ENCODE results near the gene POFUT2.

POFUT2 gene

DNA sequence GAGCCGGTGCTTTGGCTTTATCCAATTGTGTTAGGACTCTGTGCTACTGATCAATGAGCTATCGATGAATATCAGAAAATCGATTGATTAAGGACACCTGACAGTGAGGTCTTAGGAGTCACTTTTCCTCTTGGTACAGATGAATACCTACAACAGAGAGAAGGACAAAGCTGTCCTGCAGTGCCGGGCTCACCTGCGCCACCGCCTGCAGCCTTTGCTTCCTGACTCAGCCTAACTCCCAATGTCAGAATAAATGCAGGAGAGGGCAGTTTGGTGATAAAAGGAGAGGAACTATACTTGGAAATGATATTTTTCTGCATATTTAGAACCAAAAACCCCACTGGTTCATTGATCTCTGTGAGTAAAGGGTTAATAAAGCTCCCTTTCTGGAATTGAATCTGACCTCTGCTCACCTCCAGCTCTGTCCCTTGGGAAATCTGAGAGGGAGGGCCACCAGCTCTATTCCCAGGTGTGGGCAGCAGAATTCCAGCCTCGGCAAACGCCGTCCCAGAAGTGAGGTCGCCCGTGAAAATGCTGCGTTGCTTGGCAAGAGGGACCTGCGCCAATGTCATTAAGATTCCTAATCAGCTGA, 39.3 kb downstream of the POFUT2 start:
- ATAC-seq: no peak
- TF ChIP-seq GLIS3 (CRISPR knock-in tag; IDR thresholded peaks at IDR 0.05) (no peak), ZFP3 (CRISPR knock-in tag; IDR thresholded peaks at IDR 0.05) (no peak), ZFP30 (CRISPR knock-in tag; IDR thresholded peaks at IDR 0.05) (no peak), ZNF70 (CRISPR knock-in tag; IDR thresholded peaks at IDR 0.05) (no peak), CSDC2 (CRISPR knock-in tag; IDR thresholded peaks at IDR 0.05) (no peak), BACH2 (CRISPR knock-in tag; IDR thresholded peaks at IDR 0.05; ENCODE audit: borderline replicate concordance) (no peak), ZNF565 (CRISPR knock-in tag; conservative IDR thresholded peaks at IDR 0.05; ENCODE audit: low read depth) (no peak), PPARA (CRISPR knock-in tag; IDR thresholded peaks at IDR 0.05; ENCODE audit: borderline replicate concordance) (no peak), ESRRG (CRISPR knock-in tag; IDR thresholded peaks at IDR 0.05) (no peak), RARB (CRISPR knock-in tag; IDR thresholded peaks at IDR 0.05) (no peak)
- TF ChIP-seq, protein P1, sequence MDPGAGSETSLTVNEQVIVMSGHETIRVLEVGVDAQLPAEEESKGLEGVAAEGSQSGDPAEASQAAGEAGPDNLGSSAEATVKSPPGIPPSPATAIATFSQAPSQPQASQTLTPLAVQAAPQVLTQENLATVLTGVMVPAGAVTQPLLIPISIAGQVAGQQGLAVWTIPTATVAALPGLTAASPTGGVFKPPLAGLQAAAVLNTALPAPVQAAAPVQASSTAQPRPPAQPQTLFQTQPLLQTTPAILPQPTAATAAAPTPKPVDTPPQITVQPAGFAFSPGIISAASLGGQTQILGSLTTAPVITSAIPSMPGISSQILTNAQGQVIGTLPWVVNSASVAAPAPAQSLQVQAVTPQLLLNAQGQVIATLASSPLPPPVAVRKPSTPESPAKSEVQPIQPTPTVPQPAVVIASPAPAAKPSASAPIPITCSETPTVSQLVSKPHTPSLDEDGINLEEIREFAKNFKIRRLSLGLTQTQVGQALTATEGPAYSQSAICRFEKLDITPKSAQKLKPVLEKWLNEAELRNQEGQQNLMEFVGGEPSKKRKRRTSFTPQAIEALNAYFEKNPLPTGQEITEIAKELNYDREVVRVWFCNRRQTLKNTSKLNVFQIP (CRISPR knock-in tag; IDR thresholded peaks at IDR 0.05; ENCODE audit: borderline replicate concordance, low read depth): no peak
- TF ChIP-seq, protein P2, sequence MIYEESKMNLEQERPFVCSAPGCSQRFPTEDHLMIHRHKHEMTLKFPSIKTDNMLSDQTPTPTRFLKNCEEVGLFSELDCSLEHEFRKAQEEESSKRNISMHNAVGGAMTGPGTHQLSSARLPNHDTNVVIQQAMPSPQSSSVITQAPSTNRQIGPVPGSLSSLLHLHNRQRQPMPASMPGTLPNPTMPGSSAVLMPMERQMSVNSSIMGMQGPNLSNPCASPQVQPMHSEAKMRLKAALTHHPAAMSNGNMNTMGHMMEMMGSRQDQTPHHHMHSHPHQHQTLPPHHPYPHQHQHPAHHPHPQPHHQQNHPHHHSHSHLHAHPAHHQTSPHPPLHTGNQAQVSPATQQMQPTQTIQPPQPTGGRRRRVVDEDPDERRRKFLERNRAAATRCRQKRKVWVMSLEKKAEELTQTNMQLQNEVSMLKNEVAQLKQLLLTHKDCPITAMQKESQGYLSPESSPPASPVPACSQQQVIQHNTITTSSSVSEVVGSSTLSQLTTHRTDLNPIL (CRISPR knock-in tag; IDR thresholded peaks at IDR 0.05; ENCODE audit: low read depth): no peak
- TF ChIP-seq, protein P3, sequence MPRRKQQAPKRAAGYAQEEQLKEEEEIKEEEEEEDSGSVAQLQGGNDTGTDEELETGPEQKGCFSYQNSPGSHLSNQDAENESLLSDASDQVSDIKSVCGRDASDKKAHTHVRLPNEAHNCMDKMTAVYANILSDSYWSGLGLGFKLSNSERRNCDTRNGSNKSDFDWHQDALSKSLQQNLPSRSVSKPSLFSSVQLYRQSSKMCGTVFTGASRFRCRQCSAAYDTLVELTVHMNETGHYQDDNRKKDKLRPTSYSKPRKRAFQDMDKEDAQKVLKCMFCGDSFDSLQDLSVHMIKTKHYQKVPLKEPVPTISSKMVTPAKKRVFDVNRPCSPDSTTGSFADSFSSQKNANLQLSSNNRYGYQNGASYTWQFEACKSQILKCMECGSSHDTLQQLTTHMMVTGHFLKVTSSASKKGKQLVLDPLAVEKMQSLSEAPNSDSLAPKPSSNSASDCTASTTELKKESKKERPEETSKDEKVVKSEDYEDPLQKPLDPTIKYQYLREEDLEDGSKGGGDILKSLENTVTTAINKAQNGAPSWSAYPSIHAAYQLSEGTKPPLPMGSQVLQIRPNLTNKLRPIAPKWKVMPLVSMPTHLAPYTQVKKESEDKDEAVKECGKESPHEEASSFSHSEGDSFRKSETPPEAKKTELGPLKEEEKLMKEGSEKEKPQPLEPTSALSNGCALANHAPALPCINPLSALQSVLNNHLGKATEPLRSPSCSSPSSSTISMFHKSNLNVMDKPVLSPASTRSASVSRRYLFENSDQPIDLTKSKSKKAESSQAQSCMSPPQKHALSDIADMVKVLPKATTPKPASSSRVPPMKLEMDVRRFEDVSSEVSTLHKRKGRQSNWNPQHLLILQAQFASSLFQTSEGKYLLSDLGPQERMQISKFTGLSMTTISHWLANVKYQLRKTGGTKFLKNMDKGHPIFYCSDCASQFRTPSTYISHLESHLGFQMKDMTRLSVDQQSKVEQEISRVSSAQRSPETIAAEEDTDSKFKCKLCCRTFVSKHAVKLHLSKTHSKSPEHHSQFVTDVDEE (CRISPR knock-in tag; IDR thresholded peaks at IDR 0.05): no peak

DNA sequence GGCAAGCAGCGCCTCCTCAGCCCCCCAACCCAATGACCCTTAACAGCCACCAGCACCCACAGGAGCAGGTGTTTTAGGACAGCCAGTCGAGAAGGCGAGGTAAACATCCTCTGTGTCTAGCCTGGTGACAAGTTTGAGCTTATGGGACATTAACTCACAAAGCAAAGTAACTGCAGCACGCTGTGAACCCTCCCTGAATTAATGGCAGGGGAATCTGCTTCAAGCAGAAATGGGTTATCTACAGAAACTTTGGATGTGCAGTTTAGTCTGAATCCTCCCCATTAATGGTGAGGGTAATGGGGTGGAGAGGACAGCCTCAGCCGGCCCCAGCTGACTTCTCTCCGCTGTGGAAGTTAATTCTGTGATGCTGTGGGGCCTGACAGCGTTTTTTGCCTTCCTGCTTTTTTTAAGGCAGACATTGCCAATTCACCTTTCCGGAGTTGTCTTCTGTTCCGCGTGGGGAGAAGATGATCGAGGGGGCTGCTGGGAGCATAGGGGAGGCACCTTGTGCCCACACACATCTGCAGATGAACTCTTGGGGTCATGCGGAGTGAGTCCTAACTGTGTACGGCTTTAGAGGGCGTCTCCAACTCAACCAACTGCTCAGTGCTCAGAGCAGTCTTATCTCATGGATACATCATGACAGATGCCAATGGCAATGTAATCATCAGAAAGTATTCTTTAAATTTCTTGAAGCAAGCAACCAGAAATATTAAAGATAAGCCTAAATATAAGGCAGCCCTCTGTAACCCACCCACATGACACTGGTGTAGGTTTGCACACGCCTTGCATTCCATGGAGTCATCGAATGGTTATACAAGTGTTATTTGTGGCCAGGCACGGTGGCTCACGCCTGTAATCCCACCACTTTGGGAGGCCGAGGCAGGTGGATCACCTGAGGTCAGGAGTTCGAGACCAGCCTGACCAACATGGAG, 41.0 kb downstream of the POFUT2 start:
- TF ChIP-seq TOX (CRISPR knock-in tag; IDR thresholded peaks at IDR 0.05; ENCODE audit: borderline replicate concordance) (no peak), PPARA (CRISPR knock-in tag; IDR thresholded peaks at IDR 0.05; ENCODE audit: borderline replicate concordance) (no peak), CSDC2 (CRISPR knock-in tag; IDR thresholded peaks at IDR 0.05) (no peak), ZNF8 (CRISPR knock-in tag; IDR thresholded peaks at IDR 0.05) (no peak), ESRRG (CRISPR knock-in tag; IDR thresholded peaks at IDR 0.05) (no peak), ARNTL (CRISPR knock-in tag; IDR thresholded peaks at IDR 0.05; ENCODE audit: borderline replicate concordance, low read depth) (no peak), ZNF565 (CRISPR knock-in tag; conservative IDR thresholded peaks at IDR 0.05; ENCODE audit: low read depth) (no peak), OSR1 (CRISPR knock-in tag; IDR thresholded peaks at IDR 0.05) (no peak)
- TF ChIP-seq, protein P3 (CRISPR knock-in tag; IDR thresholded peaks at IDR 0.05): no peak
- TF ChIP-seq, protein P4, sequence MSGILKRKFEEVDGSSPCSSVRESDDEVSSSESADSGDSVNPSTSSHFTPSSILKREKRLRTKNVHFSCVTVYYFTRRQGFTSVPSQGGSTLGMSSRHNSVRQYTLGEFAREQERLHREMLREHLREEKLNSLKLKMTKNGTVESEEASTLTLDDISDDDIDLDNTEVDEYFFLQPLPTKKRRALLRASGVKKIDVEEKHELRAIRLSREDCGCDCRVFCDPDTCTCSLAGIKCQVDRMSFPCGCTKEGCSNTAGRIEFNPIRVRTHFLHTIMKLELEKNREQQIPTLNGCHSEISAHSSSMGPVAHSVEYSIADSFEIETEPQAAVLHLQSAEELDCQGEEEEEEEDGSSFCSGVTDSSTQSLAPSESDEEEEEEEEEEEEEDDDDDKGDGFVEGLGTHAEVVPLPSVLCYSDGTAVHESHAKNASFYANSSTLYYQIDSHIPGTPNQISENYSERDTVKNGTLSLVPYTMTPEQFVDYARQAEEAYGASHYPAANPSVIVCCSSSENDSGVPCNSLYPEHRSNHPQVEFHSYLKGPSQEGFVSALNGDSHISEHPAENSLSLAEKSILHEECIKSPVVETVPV (CRISPR knock-in tag; IDR thresholded peaks at IDR 0.05): no peak
- TF ChIP-seq, protein P1 (CRISPR knock-in tag; IDR thresholded peaks at IDR 0.05; ENCODE audit: borderline replicate concordance, low read depth): no peak
- TF ChIP-seq, protein P2 (CRISPR knock-in tag; IDR thresholded peaks at IDR 0.05; ENCODE audit: low read depth): no peak
- no peak for ATAC-seq
